CD14-positive monocyte (primary cell): ENCODE measurements around the gene MIOX. TPM values are rescaled to one million over a fixed set of nuclear protein-coding genes. Genes with fewer than 3 reads are reported as not detected.

Experiments
- DNase-seq, 3 donors: peaks; one replicate each; pipeline ENCODE4 v3.0.0-alpha.2; 2011 to 2022
- H2AFZ ChIP-seq: 2 replicates; pipeline ENCODE4 v1.6.0; 2012; ENCODE audit warnings: mild to moderate bottlenecking, low read depth, low read length, inconsistent platforms; ENCODE audit not compliant: insufficient read depth, poor library complexity, severe bottlenecking
- H3K27ac ChIP-seq, 2 donors: 1 replicate in 1 of 2; 2 replicates in 1 of 2; pipeline ENCODE4 v1.5.1; 2012 to 2013; ENCODE audit warnings: low read length in 2 of 2, control low read depth in 1 of 2, inconsistent platforms in 1 of 2, low read depth in 1 of 2, mild to moderate bottlenecking in 1 of 2
- H3K27me3 ChIP-seq, 2 donors: one replicate each; pipeline versions ENCODE4 v1.6.0 to v1.6.1; 2011 to 2013; ENCODE audit warnings: low read length in 2 of 2; ENCODE audit not compliant: control insufficient read depth in 2 of 2, insufficient read depth in 2 of 2
- H3K36me3 ChIP-seq, 2 donors: replicated peaks in 1 of 2; 1 replicate in 1 of 2; 2 replicates in 1 of 2; pipeline versions ENCODE4 v1.5.1 to v1.6.1; 2012 to 2013; ENCODE audit warnings: low read length in 2 of 2, control low read depth in 1 of 2, inconsistent platforms in 1 of 2, mild to moderate bottlenecking in 1 of 2; ENCODE audit not compliant: insufficient read depth in 2 of 2, control insufficient read depth in 1 of 2
- H3K4me1 ChIP-seq, 2 donors: 1 replicate in 1 of 2; 2 replicates in 1 of 2; pipeline versions ENCODE4 v1.5.1 to v1.6.1; 2012 to 2013; ENCODE audit warnings: low read length in 2 of 2, control low read depth in 1 of 2, inconsistent platforms in 1 of 2, mild to moderate bottlenecking in 1 of 2, moderate library complexity in 1 of 2; ENCODE audit not compliant: insufficient read depth in 2 of 2, control insufficient read depth in 1 of 2
- H3K4me2 ChIP-seq: replicated peaks from 2 replicates; pipeline ENCODE3; 2012; ENCODE audit warnings: low read length, moderate library complexity, mild to moderate bottlenecking; ENCODE audit not compliant: poor library complexity, severe bottlenecking; ENCODE audit errors: extremely low read depth
- H3K4me3 ChIP-seq, 3 experiments: fragments of 200-600 bp in 1 of 3; sonication (generic) in 1 of 3; replicated peaks in 1 of 3; 1 replicate in 2 of 3; 2 replicates in 1 of 3; pipeline ENCODE4 v1.5.1; 2011 to 2013; ENCODE audit warnings: low read length in 3 of 3, mild to moderate bottlenecking in 3 of 3, control low read depth in 2 of 3, low read depth in 2 of 3, inconsistent platforms in 1 of 3, moderate library complexity in 1 of 3
- H3K79me2 ChIP-seq: 2 replicates; pipeline ENCODE4 v1.6.0; 2012; ENCODE audit warnings: mild to moderate bottlenecking, control low read depth, inconsistent platforms, low read length, moderate library complexity; ENCODE audit not compliant: insufficient read depth
- H3K9ac ChIP-seq: 2 replicates; pipeline ENCODE4 v1.6.0; 2017; ENCODE audit warnings: low read length, mild to moderate bottlenecking; ENCODE audit not compliant: insufficient read depth, poor library complexity, severe bottlenecking
- H3K9me3 ChIP-seq, 2 donors: replicated peaks in 1 of 2; 1 replicate in 1 of 2; 2 replicates in 1 of 2; pipeline versions ENCODE4 v1.5.1 to v1.6.1; 2012 to 2013; ENCODE audit warnings: low read length in 2 of 2, control low read depth in 1 of 2; ENCODE audit not compliant: control insufficient read depth in 1 of 2, insufficient read depth in 1 of 2
- H4K20me1 ChIP-seq: 2 replicates; pipeline ENCODE4 v1.6.0; 2012; ENCODE audit warnings: mild to moderate bottlenecking, low read length, control low read depth, moderate library complexity; ENCODE audit not compliant: insufficient read depth
- H3K27ac Mint-ChIP-seq, 7 donors: one replicate each; pipeline ENCODE4 v1.8.0; 2020; ENCODE audit warnings: mild to moderate bottlenecking in 7 of 7, mixed read lengths in 7 of 7, moderate library complexity in 6 of 7, inconsistent platforms in 2 of 7
- H3K27me3 Mint-ChIP-seq, 3 donors: one replicate each; pipeline ENCODE4 v1.8.0; 2021 to 2022; ENCODE audit warnings: low read depth in 3 of 3, mild to moderate bottlenecking in 3 of 3, mixed read lengths in 3 of 3, moderate library complexity in 3 of 3, inconsistent platforms in 1 of 3
- H3K36me3 Mint-ChIP-seq, 2 donors: one replicate each; pipeline ENCODE4 v1.8.0; 2020; ENCODE audit warnings: mixed read lengths in 2 of 2, inconsistent platforms in 1 of 2, mild to moderate bottlenecking in 1 of 2
- H3K4me1 Mint-ChIP-seq: one replicate; pipeline ENCODE4 v1.8.0; 2020; ENCODE audit warnings: mild to moderate bottlenecking, mixed read lengths
- H3K4me3 Mint-ChIP-seq, 2 donors: one replicate each; pipeline ENCODE4 v1.8.0; 2020; ENCODE audit warnings: mild to moderate bottlenecking in 2 of 2, mixed read lengths in 2 of 2, moderate library complexity in 1 of 2
- H3K9me3 Mint-ChIP-seq, 7 donors: one replicate each; pipeline ENCODE4 v1.8.0; 2020 to 2022; ENCODE audit warnings: mixed read lengths in 7 of 7, mild to moderate bottlenecking in 6 of 7, moderate library complexity in 6 of 7, inconsistent platforms in 2 of 7
- CTCF ChIP-seq: fragments of 200-600 bp; IDR thresholded peaks from one replicate; pipeline ENCODE4 v1.8.0; 2022; ENCODE audit warnings: antibody characterized with exemption, mild to moderate bottlenecking
- WGBS: methylation state at CpG from one replicate; pipeline ENCODE4 v1.1.5; 2013; ENCODE audit warnings: missing lambda C conversion rate; ENCODE audit not compliant: insufficient coverage; 5-methylcytosine and 5-hydroxymethylcytosine counted together
- intact Hi-C, 2 donors: fragments of 100-400 bp; cut with micrococcal nuclease; formaldehyde crosslinking; loops; one replicate each; pipeline versions ENCODE4 v1.15.0 to v1.15.1; 2023
- polyA plus RNA-seq, 3 donors: library from polyadenylated mRNA; depleted of rRNA in 1 of 3; unstranded in 2 of 3; stranded (reverse) in 1 of 3; fragments of 300-500 nt in 2 of 3; fragments of >200 nt in 1 of 3; fragmentation: Illumina TruSeq in 2 of 3; gene quantifications; 1 replicate in 2 of 3; 2 replicates in 1 of 3; pipeline ENCODE4 v1.2.3, GENCODE V29; 2012 to 2021

Gene MIOX
- polyA plus RNA-seq, 3 donors = not detected

DNA sequence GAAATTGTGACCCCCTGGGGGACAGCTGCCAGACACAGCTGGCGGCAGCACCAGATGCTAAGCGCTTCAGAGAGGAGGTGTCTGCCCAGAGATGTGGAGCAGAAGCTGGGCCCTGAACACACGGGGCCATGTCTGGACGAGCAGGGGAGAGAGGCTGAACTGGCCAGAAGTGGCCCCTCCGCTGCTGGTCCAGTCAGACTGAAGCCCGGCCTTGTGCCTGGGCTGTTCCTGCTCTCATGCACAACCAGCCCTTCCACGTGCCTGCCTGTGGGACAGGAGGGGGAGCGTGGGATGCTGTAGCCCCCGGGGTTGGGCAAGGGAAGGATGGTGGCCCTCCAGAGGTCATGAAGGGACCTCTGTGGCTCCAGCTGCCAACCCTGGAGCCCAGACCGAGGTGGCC lies 3.6 kb upstream of the MIOX start:
- Mint-ChIP-seq H3K27me3 (peaks cover 35 to 69% (median 38%) of the 10 kb centered on the region in 3 donors), H3K36me3 (peaks cover 0 to 2% of the 10 kb centered on the region in 2 donors), H3K9me3 (peaks cover 0 to 12% (median 6%) of the 10 kb centered on the region in 7 donors), H3K4me1 (peaks cover 2% of the 10 kb centered on the region), H3K4me3 (peak overlapping the region in 1 of 2 donors; percentile 42), H3K27ac (no peak overlapping the region)
- Histone ChIP-seq H3K36me3 (no peaks in the 10 kb centered on the region), H3K4me3 (no peak overlapping the region), H4K20me1 (no peaks in the 10 kb centered on the region), H3K27ac (no peak overlapping the region), H3K27me3 (peaks cover 9 to 44% of the 10 kb centered on the region in 2 donors), H3K9me3 (no peaks in the 10 kb centered on the region), H3K4me1 (peaks cover 5 to 14% of the 10 kb centered on the region in 2 donors), H3K4me2 (no peak overlapping the region), H3K79me2 (no peaks in the 10 kb centered on the region), H2AFZ (no peak overlapping the region), H3K9ac (no peak overlapping the region)
- DNase-seq = no peak
- WGBS = 97% methylated on average over 9 of the region's 10 CpGs
- TF ChIP-seq CTCF = no peak
- intact Hi-C loops = no loop called here

- WGBS = 100% methylated on average over 7 of the region's 8 CpGs
- no peak overlapping the region for H3K27ac ChIP-seq
- peaks cover 32 to 65% (median 36%) of the 10 kb centered on the region in 3 donors for H3K27me3 Mint-ChIP-seq
- TF ChIP-seq CTCF = no peak
- H3K27me3 ChIP-seq = peaks cover 9 to 43% of the 10 kb centered on the region in 2 donors
- H3K4me1 Mint-ChIP-seq = peaks cover 2% of the 10 kb centered on the region
- no peak overlapping the region for H3K9ac ChIP-seq
- H2AFZ ChIP-seq = no peak overlapping the region
- H3K4me3 ChIP-seq = no peak overlapping the region
- peaks cover 5 to 14% of the 10 kb centered on the region in 2 donors for H3K4me1 ChIP-seq
- peaks cover 0 to 2% of the 10 kb centered on the region in 2 donors for H3K36me3 Mint-ChIP-seq
- no peaks in the 10 kb centered on the region for H3K36me3 ChIP-seq
- H3K9me3 Mint-ChIP-seq = peaks cover 0 to 12% (median 6%) of the 10 kb centered on the region in 7 donors
- H3K79me2 ChIP-seq = no peaks in the 10 kb centered on the region
- H3K4me2 ChIP-seq = no peak overlapping the region
- no peak overlapping the region for H3K4me3 Mint-ChIP-seq
- DNase-seq = no peak
- H3K9me3 ChIP-seq = no peaks in the 10 kb centered on the region
- H4K20me1 ChIP-seq = no peaks in the 10 kb centered on the region
- H3K27ac Mint-ChIP-seq = no peak overlapping the region
- intact Hi-C loops = no loop called here
Observed at GRCh38 chr22:50483556-50483955, 3.1 kb upstream of the MIOX start.
